GM23338 (cell line): ENCODE results near the gene IRX2. TPM values are rescaled to one million over a fixed set of nuclear protein-coding genes. Genes with fewer than 3 reads are reported as not detected.

Experiments used
- ATAC-seq: fragments of 200-7000 bp; cut with Tn5 transposase; 3 replicates; pipeline ENCODE4 v1.9.1; 2020
- DNase-seq: peaks from one replicate; pipeline ENCODE4 v3.0.0-alpha.2; 2015; ENCODE audit warnings: low spot score
- H2AFZ ChIP-seq: fragments of 200-600 bp; sonication (generic); 2 replicates; pipeline ENCODE4 v1.8.0; 2016; ENCODE audit warnings: antibody characterized with exemption, mild to moderate bottlenecking, moderate library complexity
- H3F3A ChIP-seq: fragments of 200-600 bp; sonication (generic); replicated peaks from 2 replicates; pipeline ENCODE4 v1.8.0; 2017; ENCODE audit warnings: antibody characterized with exemption, mixed run types, low read depth
- H3K27ac ChIP-seq: fragments of 200-600 bp; sonication (generic); 2 replicates; pipeline ENCODE4 v1.6.1; 2016; ENCODE audit warnings: low read depth
- H3K27me3 ChIP-seq: fragments of 200-600 bp; sonication (generic); 2 replicates; pipeline ENCODE4 v1.8.0; 2016; ENCODE audit warnings: mild to moderate bottlenecking, mixed run types, moderate library complexity; ENCODE audit not compliant: insufficient read depth
- H3K36me3 ChIP-seq: fragments of 200-600 bp; sonication (generic); 2 replicates; pipeline ENCODE4 v1.8.0; 2016; ENCODE audit warnings: mild to moderate bottlenecking; ENCODE audit not compliant: insufficient read depth
- H3K4me1 ChIP-seq: fragments of 200-600 bp; sonication (generic); 2 replicates; pipeline ENCODE4 v1.8.0; 2016; ENCODE audit warnings: mild to moderate bottlenecking, moderate library complexity; ENCODE audit not compliant: insufficient read depth
- H3K4me2 ChIP-seq: fragments of 200-600 bp; sonication (generic); 2 replicates; pipeline ENCODE4 v1.7.1; 2017; ENCODE audit warnings: mixed run types
- H3K4me3 ChIP-seq: fragments of 200-600 bp; sonication (generic); 2 replicates; pipeline ENCODE4 v1.6.1; 2016; ENCODE audit warnings: mixed run types
- H3K79me2 ChIP-seq: fragments of 200-600 bp; sonication (generic); replicated peaks from 2 replicates; pipeline ENCODE4 v1.8.0; 2017; ENCODE audit warnings: mild to moderate bottlenecking; ENCODE audit not compliant: insufficient read depth
- H3K9me2 ChIP-seq: fragments of 200-600 bp; sonication (generic); 2 replicates; pipeline ENCODE4 v1.8.0; 2017; ENCODE audit not compliant: insufficient read depth
- H4K20me1 ChIP-seq: fragments of 200-600 bp; sonication (generic); replicated peaks from 2 replicates; pipeline ENCODE4 v1.8.0; 2017; ENCODE audit warnings: mild to moderate bottlenecking; ENCODE audit not compliant: insufficient read depth
- H3K27ac Mint-ChIP-seq: 2 replicates; pipeline ENCODE4 v1.8.0; 2020; ENCODE audit warnings: inconsistent platforms, mild to moderate bottlenecking, moderate library complexity, mixed read lengths
- H3K27me3 Mint-ChIP-seq: 3 replicates; pipeline ENCODE4 v1.8.0; 2022; ENCODE audit warnings: low read depth, mild to moderate bottlenecking, moderate library complexity, mixed read lengths, inconsistent platforms; ENCODE audit not compliant: insufficient read depth, poor library complexity
- H3K36me3 Mint-ChIP-seq: 3 replicates; pipeline ENCODE4 v1.8.0; 2021; ENCODE audit warnings: low read depth, mild to moderate bottlenecking, inconsistent platforms, moderate library complexity, mixed read lengths
- H3K4me1 Mint-ChIP-seq: 3 replicates; pipeline ENCODE4 v1.8.0; 2020; ENCODE audit warnings: mild to moderate bottlenecking, inconsistent platforms, mixed read lengths
- H3K4me3 Mint-ChIP-seq: 3 replicates; pipeline ENCODE4 v1.8.0; 2021; ENCODE audit warnings: moderate library complexity, mild to moderate bottlenecking, inconsistent platforms, mixed read lengths
- H3K9me3 Mint-ChIP-seq: 3 replicates; pipeline ENCODE4 v1.8.0; 2020; ENCODE audit warnings: moderate library complexity, mild to moderate bottlenecking, inconsistent platforms, mixed read lengths
- CTCF ChIP-seq, 2 experiments: fragments of 200-600 bp in 1 of 2; sonication (generic) in 1 of 2; conservative IDR thresholded peaks; 2 replicates each; pipeline versions ENCODE4 v1.5.1 to v1.6.1; 2016 to 2017; ENCODE audit warnings: antibody characterized with exemption in 2 of 2, low read depth in 2 of 2, mild to moderate bottlenecking in 2 of 2, moderate library complexity in 1 of 2
- ETS1 ChIP-seq: IDR thresholded peaks from 2 replicates; pipeline ENCODE4 v1.6.1; 2016; ENCODE audit warnings: antibody characterized with exemption
- REST ChIP-seq: IDR thresholded peaks from one replicate; pipeline ENCODE4 v1.6.1; 2018; ENCODE audit warnings: antibody characterized with exemption; ENCODE audit not compliant: unreplicated experiment
- STAT1 ChIP-seq: IDR thresholded peaks from one replicate; pipeline ENCODE4 v1.6.1; 2016; ENCODE audit warnings: antibody characterized with exemption; ENCODE audit not compliant: unreplicated experiment
- ZNF331 ChIP-seq: fragments of 250-450 bp; sonication (Bioruptor Pico); IDR thresholded peaks from 2 replicates; pipeline ENCODE4 v1.5.0; 2020; ENCODE audit warnings: low read depth, mild to moderate bottlenecking, moderate library complexity
- polyA plus RNA-seq: library from polyadenylated mRNA; unstranded; fragments of >200 nt; fragmentation: Nextera tagmentation; extraction: Ambion mirVana; gene quantifications from 2 replicates; pipeline ENCODE4 v1.2.1, GENCODE V29; 2016
- total RNA-seq: library from RNA; depleted of rRNA; stranded (reverse); fragments of >200 nt; shearing (Covaris generic); gene quantifications from 2 replicates; pipeline ENCODE4 v1.2.3, GENCODE V29; 2014

IRX2 gene
- total and polyA plus RNA-seq, 2 experiments from 2014 or later: 13.6 to 25.3 TPM

GRCh38 chr5:2756211-2757152, 5.0 kb upstream of the IRX2 start:
- H3K4me2 ChIP-seq: peak overlapping the region; percentile 72
- H3F3A ChIP-seq: peaks cover 25% of the 10 kb centered on the region
- H3K9me2 ChIP-seq: no peaks in the 10 kb centered on the region
- H3K27ac ChIP-seq: peak overlapping the region; percentile 79
- H3K4me1 ChIP-seq: peaks cover 57% of the 10 kb centered on the region
- Mint-ChIP-seq H3K27me3 (peaks cover 74% of the 10 kb centered on the region), H3K36me3 (peaks cover 7% of the 10 kb centered on the region; the same call in 2 of the 3 replicates), H3K9me3 (peaks cover 8% of the 10 kb centered on the region; the same call in 2 of the 3 replicates), H3K4me3 (peak overlapping the region; percentile 83), H3K27ac (peak overlapping the region; percentile 61), H3K4me1 (peaks cover 57% of the 10 kb centered on the region)
- peak in 1 of 2 experiments; percentile 15; a peak in 1 of 4 replicates for TF ChIP-seq CTCF (conservative IDR thresholded peaks at IDR 0.05; ENCODE audit: low read depth in 2 of 2)
- no peak for TF ChIP-seq REST
- TF ChIP-seq ETS1: no peak
- no peak for TF ChIP-seq STAT1
- peak overlapping the region; percentile 95 for H3K4me3 ChIP-seq
- ATAC-seq (peak; percentile 26), DNase-seq (peak; percentile 95)
- H3K27me3 ChIP-seq: peaks cover 85% of the 10 kb centered on the region
- H3K36me3 ChIP-seq: no peaks in the 10 kb centered on the region
- H4K20me1 ChIP-seq: no peaks in the 10 kb centered on the region; the same call in none of the 2 replicates
- no peaks in the 10 kb centered on the region for H3K79me2 ChIP-seq
- peak overlapping the region; percentile 98 for H2AFZ ChIP-seq

- Mint-ChIP-seq H3K4me1 (peaks cover 51% of the 10 kb centered on the region), H3K36me3 (peaks cover 7% of the 10 kb centered on the region; the same call in 2 of the 3 replicates), H3K27me3 (peaks cover 75% of the 10 kb centered on the region), H3K4me3 (peak overlapping the region; percentile 83), H3K27ac (no peak overlapping the region), H3K9me3 (peaks cover 8% of the 10 kb centered on the region; the same call in 2 of the 3 replicates)
- DNase-seq: no peak
- H3K36me3 ChIP-seq: no peaks in the 10 kb centered on the region
- peak overlapping the region; percentile 95 for H3K4me3 ChIP-seq
- TF ChIP-seq ZNF331 (CRISPR knock-in tag): no peak
- H3K27me3 ChIP-seq: peaks cover 84% of the 10 kb centered on the region
- H3K4me1 ChIP-seq: peaks cover 53% of the 10 kb centered on the region
- ATAC-seq: no peak
- H3K27ac ChIP-seq: no peak overlapping the region
- peaks cover 25% of the 10 kb centered on the region for H3F3A ChIP-seq
- no peaks in the 10 kb centered on the region for H3K9me2 ChIP-seq
- H4K20me1 ChIP-seq: no peaks in the 10 kb centered on the region; the same call in none of the 2 replicates
- H3K79me2 ChIP-seq: no peaks in the 10 kb centered on the region
- H2AFZ ChIP-seq: peak overlapping the region; percentile 98
- peak overlapping the region; percentile 72 for H3K4me2 ChIP-seq
Observed at GRCh38 chr5:2755681-2756171, 4.2 kb upstream of the IRX2 start.
